HuH-7.5 (cell line): ENCODE data around the gene OR1G1.
"Not testable (repeated sequence)": the region's sequence is repeated elsewhere in the genome, so short reads cannot be mapped to it uniquely, and the experiment has no call there.

ENCODE experiments used
- DNase-seq: peaks from one replicate; pipeline ENCODE4 v3.0.0; 2011; ENCODE audit warnings: low spot score

OR1G1 gene

DNA sequence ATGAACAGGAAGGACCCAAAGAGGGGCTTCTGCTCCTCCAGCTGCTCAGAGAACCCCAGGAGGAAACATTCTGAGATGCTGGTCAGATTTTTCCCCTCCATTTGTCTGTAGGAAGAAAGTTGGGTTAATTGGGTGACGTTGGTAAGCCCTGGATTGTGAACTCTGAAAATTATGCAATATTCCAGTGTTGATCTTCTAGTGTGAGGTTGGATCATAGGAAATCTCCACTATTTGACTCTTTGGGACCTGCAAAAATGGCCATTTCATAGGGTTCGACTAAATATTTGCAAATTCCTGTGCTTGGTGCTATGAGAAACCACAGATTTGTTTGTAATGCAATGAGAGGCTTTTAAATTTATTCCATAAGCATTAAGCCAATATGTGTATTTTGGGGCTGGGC, at the start of gene OR1G1:
Gene OR1G1, minus strand, starts transcription at position 101 of the 400 bp plus-strand sequence. Its CDS starts 0 bp downstream, at position 101.
- no peak for DNase-seq

DNA sequence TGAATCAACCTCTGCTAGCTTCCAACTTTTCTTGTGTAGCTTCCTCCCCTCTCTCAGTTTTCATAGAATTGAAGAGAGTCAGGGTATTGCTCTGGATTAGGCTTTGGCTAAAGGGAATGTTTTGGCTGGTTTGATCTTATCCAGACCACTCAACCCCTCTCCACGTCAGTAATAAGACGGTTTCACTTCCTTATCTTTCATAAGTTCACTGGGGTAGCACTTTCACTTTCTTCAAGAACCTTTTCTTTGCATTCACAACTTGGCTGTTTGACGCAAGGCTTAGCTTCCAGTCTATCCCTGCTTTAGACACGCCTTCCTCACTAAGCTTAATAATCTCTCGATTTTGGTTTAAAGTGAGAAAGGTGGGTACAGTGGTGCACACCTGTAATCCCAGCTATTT, 40.2 kb upstream of the OR1G1 start:
- DNase-seq: no peak

DNA sequence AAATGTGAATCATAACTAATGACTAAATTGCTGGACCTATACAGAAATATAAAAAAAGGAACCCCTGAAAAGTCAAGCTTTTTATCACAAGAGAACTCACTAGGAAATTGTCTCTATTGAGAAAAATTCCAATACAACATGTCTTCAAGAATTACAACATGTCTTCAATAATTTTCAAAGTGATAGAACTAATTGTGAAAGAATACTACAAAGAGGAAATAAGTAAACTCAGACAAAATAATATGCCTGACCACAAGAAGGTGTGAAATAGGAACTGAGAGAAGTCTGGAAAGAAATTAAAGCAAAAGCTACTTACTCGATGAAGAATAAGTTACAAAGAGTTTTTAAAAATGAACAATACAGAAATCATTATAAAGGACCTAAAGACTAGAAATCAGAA, 29.9 kb upstream of the OR1G1 start:
- no peak for DNase-seq

DNA sequence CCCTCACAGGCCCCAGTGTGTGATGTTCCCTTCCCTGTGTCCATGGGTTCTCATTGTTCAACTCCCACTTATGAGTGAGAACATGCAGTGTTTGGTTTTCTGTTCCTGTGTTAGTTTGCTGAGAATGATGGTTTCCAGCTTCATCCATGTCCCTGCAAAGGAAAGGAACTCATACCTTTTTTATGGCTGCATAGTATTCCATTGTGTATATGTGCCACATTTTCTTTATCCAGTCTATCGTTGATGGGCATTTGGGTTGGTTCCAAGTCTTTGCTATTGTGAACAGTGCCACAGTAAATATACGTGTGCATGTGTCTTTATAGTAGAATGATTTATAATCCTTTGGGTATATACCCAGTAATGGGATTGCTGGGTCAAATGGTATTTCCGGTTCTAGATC, 10.1 kb upstream of the OR1G1 start:
- DNase-seq: not testable (repeated sequence)

DNA sequence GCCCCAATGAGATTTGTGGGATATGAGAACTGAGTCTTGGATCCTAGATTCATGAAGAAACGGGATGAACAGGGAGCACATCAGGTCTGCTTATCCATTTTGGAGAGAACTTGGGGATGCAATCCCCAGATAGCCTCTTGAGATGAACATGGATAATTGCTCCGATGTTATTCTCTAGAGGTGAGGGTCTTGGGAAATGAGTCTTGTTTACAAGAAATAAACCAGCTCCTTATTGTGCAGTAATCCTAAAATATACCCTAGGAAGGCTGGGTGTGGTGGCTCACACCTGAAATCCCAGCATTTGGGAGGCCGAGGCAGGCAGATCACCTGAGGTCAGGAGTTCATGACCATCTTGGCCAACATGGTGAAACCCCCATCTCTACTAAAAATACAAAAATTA, 23.0 kb downstream of the OR1G1 start, which contains the start of gene OR1D2:
Gene OR1D2, minus strand, starts transcription at position 101 of the 400 bp plus-strand sequence. CDS start 11,426 bp downstream, outside the sequence.
- DNase-seq: no peak
